HepG2 (cell line): ENCODE data around the gene ACP2. TPM values are rescaled to one million over a fixed set of nuclear protein-coding genes. Genes with fewer than 3 reads are reported as not detected.
A peak's percentile ranks its signal among the peaks of the same experiment; 100 is the strongest.

ENCODE experiments used
- ATAC-seq: fragments of 200-7000 bp; cut with Tn5 transposase; 3 replicates; pipeline ENCODE4 v1.9.1; 2020; ENCODE audit warnings: mild to moderate bottlenecking, moderate library complexity
- BruUV-seq: library from RNA; stranded (reverse); fragments of 400-500 nt; replicated peaks from 2 replicates; lab custom pipeline; 2021; lab: Mats Ljungman, UMichigan
- CTCF ChIA-PET: fragments of 300-600 bp; formaldehyde crosslinking; extraction: SDS; loops from one replicate; lab custom pipeline; 2021; ENCODE audit warnings: low total read pairs, inconsistent platforms, low intra/inter-chr PET ratio; lab: Yijun Ruan, JAX
- POLR2A ChIA-PET: fragments of 350-600 bp; sonication (Branson Sonifier 250); formaldehyde crosslinking; loops from one replicate; lab custom pipeline; 2020; ENCODE audit warnings: antibody characterized with exemption, inconsistent platforms; lab: Yijun Ruan, JAX
- DNase-seq: peaks from one replicate; pipeline ENCODE4 v3.0.0-alpha.2; 2015; ENCODE audit warnings: low spot score
- FAIRE-seq: peaks from 3 replicates; lab custom pipeline; 2011; peaks lifted over from hg19 to GRCh38; lab: Jason Lieb, UNC
- H2AFZ ChIP-seq: one replicate; pipeline ENCODE4 v1.6.1; 2011; ENCODE audit warnings: low read length, inconsistent platforms
- H3K27ac ChIP-seq: fragments of 300-600 bp; 3 replicates; pipeline ENCODE4 v1.8.0; 2011; ENCODE audit warnings: mixed run types, mild to moderate bottlenecking, mixed read lengths, low read length, inconsistent platforms; ENCODE audit not compliant: insufficient read depth; ENCODE audit errors: extremely low read length
- H3K27me3 ChIP-seq, 2 experiments: fragments of 200-600 bp in 1 of 2; 2 replicates in 1 of 2; 3 replicates in 1 of 2; pipeline versions ENCODE4 v1.6.0 to v1.8.0; 2011; ENCODE audit warnings: low read length in 2 of 2, mild to moderate bottlenecking in 2 of 2, moderate library complexity in 2 of 2, inconsistent platforms in 1 of 2; ENCODE audit not compliant: insufficient read depth in 2 of 2, control insufficient read depth in 1 of 2
- H3K36me3 ChIP-seq, 2 experiments: fragments of 200-600 bp in 1 of 2; replicated peaks in 1 of 2; 2 replicates in 1 of 2; 3 replicates in 1 of 2; pipeline versions ENCODE4 v1.5.1 to v1.8.0; 2011; ENCODE audit warnings: low read length in 2 of 2, inconsistent platforms in 1 of 2; ENCODE audit not compliant: insufficient read depth in 2 of 2, control insufficient read depth in 1 of 2
- H3K4me1 ChIP-seq: 2 replicates; pipeline ENCODE4 v1.5.1; 2012; ENCODE audit warnings: low read length, inconsistent platforms; ENCODE audit not compliant: insufficient read depth
- H3K4me2 ChIP-seq: 2 replicates; pipeline ENCODE4 v1.6.0; 2011; ENCODE audit warnings: low read depth, low read length, inconsistent platforms
- H3K4me3 ChIP-seq, 3 experiments: fragments of 200-600 bp in 1 of 3; sonication (generic), shearing (Covaris generic) in 1 of 3; replicated peaks in 1 of 3; 2 replicates each; pipeline ENCODE4 v1.5.1; 2011 to 2016; ENCODE audit warnings: low read length in 3 of 3, inconsistent platforms in 2 of 3, low read depth in 2 of 3, mild to moderate bottlenecking in 2 of 3, control low read depth in 1 of 3, mixed read lengths in 1 of 3; ENCODE audit not compliant: insufficient read depth in 1 of 3
- H3K79me2 ChIP-seq: one replicate; pipeline ENCODE4 v1.6.1; 2011; ENCODE audit warnings: low read length, inconsistent platforms; ENCODE audit not compliant: insufficient read depth
- H3K9ac ChIP-seq: 2 replicates; pipeline ENCODE4 v1.6.0; 2011; ENCODE audit warnings: mild to moderate bottlenecking, low read depth, low read length, inconsistent platforms; ENCODE audit not compliant: insufficient read depth
- H3K9me3 ChIP-seq: 2 replicates; pipeline ENCODE4 v1.5.1; 2012; ENCODE audit warnings: mild to moderate bottlenecking, low read length
- H4K20me1 ChIP-seq: 2 replicates; pipeline ENCODE4 v1.6.0; 2011; ENCODE audit warnings: inconsistent platforms, mild to moderate bottlenecking, low read length, moderate library complexity; ENCODE audit not compliant: insufficient read depth
- AGO2 ChIP-seq: fragments of 200-400 bp; formaldehyde crosslinking; optimal IDR thresholded peaks from 2 replicates; pipeline ENCODE3; 2017; ENCODE audit warnings: mild to moderate bottlenecking, low read depth, low read length, moderate library complexity
- RBFOX2 ChIP-seq: fragments of 200-400 bp; formaldehyde crosslinking; IDR thresholded peaks from 2 replicates; pipeline ENCODE4 v1.6.1; 2017; ENCODE audit warnings: low read depth, mild to moderate bottlenecking, low read length
- WGBS: methylation state at CpG from one replicate; pipeline ENCODE4 v1.1.6; 2017; ENCODE audit warnings: low lambda C conversion rate; 5-methylcytosine and 5-hydroxymethylcytosine counted together
- in situ Hi-C: cut with HindIII; loops from 2 replicates; pipeline ENCODE4 v1.10.0; 2017; ENCODE audit warnings: low pct_unique_long_range_greater_than_20kb; ENCODE audit not compliant: extremely low pct_ligation_motif_present
- intact Hi-C: fragments of 100-400 bp; cut with micrococcal nuclease; formaldehyde crosslinking; loops from one replicate; pipeline ENCODE4 v1.10.0; 2022; ENCODE audit not compliant: unreplicated experiment
- polyA plus RNA-seq, 8 experiments: library from polyadenylated mRNA; depleted of rRNA in 3 of 8; stranded (reverse) in 7 of 8; unstranded in 1 of 8; fragments of >200 nt; fragmentation: Illumina TruSeq in 4 of 8; extraction: Trizol in 4 of 8; gene quantifications; 2 replicates each; pipeline versions ENCODE4 v1.2.1 to v1.2.3, GENCODE V29; 2011 to 2016; ENCODE audit warnings: low read depth in 4 of 8, missing spikeins in 1 of 8, mixed read lengths in 1 of 8; ENCODE audit not compliant: insufficient read depth in 1 of 8
- total RNA-seq, 5 experiments: library from RNA; depleted of rRNA; stranded (reverse); fragments of >200 nt; fragmentation: Illumina TruSeq; extraction: Trizol; gene quantifications; 2 replicates each; pipeline ENCODE4 v1.2.3, GENCODE V29; 2016; ENCODE audit warnings: low read depth in 1 of 5
- TF ChIP-seq, protein P1 (sequence below): sonication (generic); formaldehyde crosslinking; IDR thresholded peaks from 2 replicates; pipeline ENCODE4 v1.4.0; 2020; ENCODE audit warnings: missing genetic modification reagents, mild to moderate bottlenecking, borderline replicate concordance

Gene ACP2
- total and polyA plus RNA-seq, 2 of the 13 experiments (the other 11 are each of a cell fraction or from before 2014, with no cell fraction given) = 17.7 to 20.2 TPM

DNA sequence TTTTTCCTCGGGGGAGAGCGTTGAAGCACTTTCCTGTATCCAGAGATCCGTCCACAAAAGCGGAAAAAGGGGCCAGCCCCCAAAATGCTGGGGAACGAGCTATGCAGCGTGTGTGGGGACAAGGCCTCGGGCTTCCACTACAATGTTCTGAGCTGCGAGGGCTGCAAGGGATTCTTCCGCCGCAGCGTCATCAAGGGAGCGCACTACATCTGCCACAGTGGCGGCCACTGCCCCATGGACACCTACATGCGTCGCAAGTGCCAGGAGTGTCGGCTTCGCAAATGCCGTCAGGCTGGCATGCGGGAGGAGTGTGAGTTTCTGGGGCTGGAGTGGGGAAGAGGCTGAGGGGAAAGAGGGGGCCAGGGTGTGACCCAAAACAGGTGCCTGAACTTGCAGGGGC is 11.8 kb upstream of the ACP2 start:
- ATAC-seq (no peak), FAIRE-seq (no peak), DNase-seq (no peak)
- H2AFZ ChIP-seq = no peak overlapping the region
- BruUV-seq = no TSS peak
- no peak overlapping the region for H3K4me2 ChIP-seq
- ChIA-PET CTCF (interaction anchor here (1.0 to 4.3 kb wide), 3 partner anchors 26 to 95 kb away, joined by 7 to 27 read pairs (median 20); partner anchors contain the start of gene ARFGAP2), POLR2A (interaction anchor here (1.4 to 4.3 kb wide), 7 partner anchors 7 to 82 kb away, joined by 6 to 106 read pairs (median 34); partner anchors contain the start of genes ACP2, ARFGAP2, DDB2 and PACSIN3)
- in situ Hi-C loops (no loop called here), intact Hi-C loops (no loop called here)
- no peak overlapping the region for H3K4me3 ChIP-seq
- peaks cover 55% of the 10 kb centered on the region for H3K4me1 ChIP-seq
- WGBS = 97% methylated on average over 19 of the region's 19 CpGs
- H3K27ac ChIP-seq = no peak overlapping the region
- no peaks in the 10 kb centered on the region for H3K9me3 ChIP-seq
- TF ChIP-seq RBFOX2 (0 out of 2 replicates have a peak, but pooled peaks have one; percentile 20), AGO2 (peak; percentile 19)
- TF ChIP-seq, protein P1, sequence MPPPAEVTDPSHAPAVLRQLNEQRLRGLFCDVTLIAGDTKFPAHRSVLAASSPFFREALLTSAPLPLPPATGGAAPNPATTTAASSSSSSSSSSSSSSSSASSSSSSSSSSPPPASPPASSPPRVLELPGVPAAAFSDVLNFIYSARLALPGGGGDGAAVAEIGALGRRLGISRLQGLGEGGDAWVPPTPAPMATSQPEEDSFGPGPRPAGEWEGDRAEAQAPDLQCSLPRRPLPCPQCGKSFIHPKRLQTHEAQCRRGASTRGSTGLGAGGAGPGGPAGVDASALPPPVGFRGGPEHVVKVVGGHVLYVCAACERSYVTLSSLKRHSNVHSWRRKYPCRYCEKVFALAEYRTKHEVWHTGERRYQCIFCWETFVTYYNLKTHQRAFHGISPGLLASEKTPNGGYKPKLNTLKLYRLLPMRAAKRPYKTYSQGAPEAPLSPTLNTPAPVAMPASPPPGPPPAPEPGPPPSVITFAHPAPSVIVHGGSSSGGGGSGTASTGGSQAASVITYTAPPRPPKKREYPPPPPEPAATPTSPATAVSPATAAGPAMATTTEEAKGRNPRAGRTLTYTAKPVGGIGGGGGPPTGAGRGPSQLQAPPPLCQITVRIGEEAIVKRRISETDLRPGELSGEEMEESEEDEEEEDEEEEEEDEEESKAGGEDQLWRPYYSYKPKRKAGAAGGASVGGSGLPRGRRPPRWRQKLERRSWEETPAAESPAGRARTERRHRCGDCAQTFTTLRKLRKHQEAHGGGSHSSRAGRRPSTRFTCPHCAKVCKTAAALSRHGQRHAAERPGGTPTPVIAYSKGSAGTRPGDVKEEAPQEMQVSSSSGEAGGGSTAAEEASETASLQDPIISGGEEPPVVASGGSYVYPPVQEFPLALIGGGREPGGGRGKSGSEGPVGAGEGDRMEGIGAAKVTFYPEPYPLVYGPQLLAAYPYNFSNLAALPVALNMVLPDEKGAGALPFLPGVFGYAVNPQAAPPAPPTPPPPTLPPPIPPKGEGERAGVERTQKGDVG (CRISPR knock-in tag) = no peak
- H3K27me3 ChIP-seq = no peaks in the 10 kb centered on the region
- H4K20me1 ChIP-seq = no peaks in the 10 kb centered on the region
- peaks cover 5% of the 10 kb centered on the region for H3K79me2 ChIP-seq
- H3K36me3 ChIP-seq = peaks cover 1 to 2% of the 10 kb centered on the region in 2 experiments; a peak in 2 of 5 replicates
- no peak overlapping the region for H3K9ac ChIP-seq
